Ascending aorta (tissue), 2 donors: ENCODE data around the gene NADSYN1. TPM values are rescaled to one million over a fixed set of nuclear protein-coding genes. Genes with fewer than 3 reads are reported as not detected.

Experiments used
- DNase-seq, 2 donors: peaks; one replicate each; pipeline ENCODE4 v3.0.0-alpha.2; 2019; ENCODE audit warnings: low spot score in 2 of 2
- H3K27ac ChIP-seq, 2 donors: fragments of 200-600 bp; sonication (generic); one replicate each; pipeline ENCODE4 v1.5.1; 2016 to 2017; ENCODE audit warnings: mild to moderate bottlenecking in 1 of 2
- H3K27me3 ChIP-seq: fragments of 200-600 bp; sonication (generic); one replicate; pipeline ENCODE4 v1.5.1; 2017
- H3K36me3 ChIP-seq, 2 donors: fragments of 200-600 bp; sonication (generic); one replicate each; pipeline ENCODE4 v1.5.1; 2016
- H3K4me1 ChIP-seq, 2 donors: fragments of 200-600 bp; sonication (generic); one replicate each; pipeline ENCODE4 v1.5.1; 2016 to 2017; ENCODE audit warnings: mild to moderate bottlenecking in 1 of 2
- H3K4me3 ChIP-seq, 2 donors: fragments of 200-600 bp; sonication (generic); one replicate each; pipeline ENCODE4 v1.5.1; 2016 to 2017; ENCODE audit warnings: mild to moderate bottlenecking in 1 of 2
- H3K9me3 ChIP-seq, 2 donors: fragments of 200-600 bp; sonication (generic); one replicate each; pipeline ENCODE4 v1.5.1; 2016
- CTCF ChIP-seq, 3 experiments: fragments of 200-600 bp in 2 of 3; fragments of 450-650 bp in 1 of 3; sonication (generic) in 2 of 3; IDR thresholded peaks; one replicate each; pipeline ENCODE4 v1.5.1; 2016 to 2019; ENCODE audit warnings: antibody characterized with exemption in 3 of 3, mild to moderate bottlenecking in 1 of 3, moderate library complexity in 1 of 3
- intact Hi-C: fragments of 100-400 bp; cut with DNase I; formaldehyde crosslinking; loops from one replicate; pipeline ENCODE4 v1.15.1; 2023
- total RNA-seq: library from RNA; depleted of rRNA; stranded (reverse); fragments of >200 nt; gene quantifications from one replicate; pipeline ENCODE4 v1.1.0, GENCODE V29; 2016

The NADSYN1 gene
- total RNA-seq, 1 donor from 2014 or later = 33.3 TPM

GRCh38 chr11:71452199-71453036, 585 bp upstream of the NADSYN1 start:
- no peaks in the 10 kb centered on the region for H3K27me3 ChIP-seq
- peak overlapping the region; percentile 74 to 84 for H3K27ac ChIP-seq
- peak overlapping the region; percentile 68 to 86 for H3K4me3 ChIP-seq
- peak in 1 of 2 donors; percentile 74 for DNase-seq
- peak in 1 of 3 experiments; percentile 5 for TF ChIP-seq CTCF (IDR thresholded peaks at IDR 0.05)
- H3K4me1 ChIP-seq = peaks cover 3 to 28% of the 10 kb centered on the region in 2 donors
- no peaks in the 10 kb centered on the region for H3K9me3 ChIP-seq
- H3K36me3 ChIP-seq = peaks cover 23 to 26% of the 10 kb centered on the region in 2 donors
- intact Hi-C loops = loop anchor here (10.0 kb wide), 2 partner anchors 482 to 772 kb away; partner anchors contain the start of gene INPPL1

- Histone ChIP-seq H3K4me3 (peak overlapping the region; percentile 68 to 86), H3K4me1 (peaks cover 2 to 21% of the 10 kb centered on the region in 2 donors), H3K36me3 (peaks cover 37 to 41% of the 10 kb centered on the region in 2 donors), H3K9me3 (no peaks in the 10 kb centered on the region), H3K27me3 (no peaks in the 10 kb centered on the region), H3K27ac (no peak overlapping the region)
- no peak for DNase-seq
- intact Hi-C loops = loop anchor here (10.0 kb wide), 2 partner anchors 481 to 771 kb away; partner anchors contain the start of gene INPPL1
- no peak for TF ChIP-seq CTCF (IDR thresholded peaks at IDR 0.05)
Observed at GRCh38 chr11:71453918-71454304, 908 bp downstream of the NADSYN1 start.

- Histone ChIP-seq H3K4me1 (peaks cover 0 to 15% of the 10 kb centered on the region in 2 donors), H3K27me3 (no peaks in the 10 kb centered on the region), H3K4me3 (peak overlapping the region; percentile 68 to 86), H3K9me3 (no peaks in the 10 kb centered on the region), H3K27ac (no peak overlapping the region), H3K36me3 (peaks cover 44 to 48% of the 10 kb centered on the region in 2 donors)
- DNase-seq = no peak
- no peak for TF ChIP-seq CTCF (IDR thresholded peaks at IDR 0.05)
- intact Hi-C loops = loop anchor here (10.0 kb wide), 2 partner anchors 480 to 770 kb away; partner anchors contain the start of gene INPPL1
Observed at GRCh38 chr11:71454470-71455113, 1.6 kb downstream of the NADSYN1 start.

- no peak overlapping the region for H3K4me3 ChIP-seq
- no peak for DNase-seq
- H3K9me3 ChIP-seq = no peaks in the 10 kb centered on the region
- TF ChIP-seq CTCF (IDR thresholded peaks at IDR 0.05) = no peak
- intact Hi-C loops = loop anchor here (10.0 kb wide), 2 partner anchors 479 to 769 kb away; partner anchors contain the start of gene INPPL1
- peaks cover 60 to 65% of the 10 kb centered on the region in 2 donors for H3K36me3 ChIP-seq
- no peaks in the 10 kb centered on the region for H3K27me3 ChIP-seq
- peaks cover 0 to 12% of the 10 kb centered on the region in 2 donors for H3K4me1 ChIP-seq
- H3K27ac ChIP-seq = no peak overlapping the region
Observed at GRCh38 chr11:71456294-71456693, 3.3 kb downstream of the NADSYN1 start.

- Histone ChIP-seq H3K9me3 (no peaks in the 10 kb centered on the region), H3K27me3 (no peaks in the 10 kb centered on the region), H3K4me3 (no peak overlapping the region), H3K27ac (no peak overlapping the region), H3K36me3 (peaks cover 64 to 70% of the 10 kb centered on the region in 2 donors), H3K4me1 (peaks cover 0 to 12% of the 10 kb centered on the region in 2 donors)
- no peak for DNase-seq
- intact Hi-C loops = loop anchor here (10.0 kb wide), 2 partner anchors 478 to 768 kb away; partner anchors contain the start of gene INPPL1
- TF ChIP-seq CTCF (IDR thresholded peaks at IDR 0.05) = no peak
Observed at GRCh38 chr11:71456831-71457230, 3.8 kb downstream of the NADSYN1 start.
